Measurements from ENCODE around the gene TRPV3.

- TF ChIP-seq CTCF (IDR thresholded peaks at IDR 0.05) (no peak), EZH2 (IDR thresholded peaks at IDR 0.05) (no peak), EZH2phosphoT487 (IDR thresholded peaks at IDR 0.05) (no peak)
Observed at GRCh38 chr17:3512505-3513171, 45.0 kb downstream of the TRPV3 start.

Data from neural progenitor cell (in vitro differentiated cells).